MM.1S (cell line): ENCODE data around the gene CDH22.

Source experiments
- DNase-seq: peaks from one replicate; pipeline ENCODE4 v3.0.0-alpha.2; 2015
- H2AFZ ChIP-seq: fragments of 300-600 bp; sonication (generic); 2 replicates; pipeline ENCODE4 v1.6.0; 2016; ENCODE audit warnings: antibody characterized with exemption, low read length
- H3F3A ChIP-seq: fragments of 300-600 bp; sonication (generic); 2 replicates; pipeline ENCODE4 v1.6.1; 2016; ENCODE audit warnings: mild to moderate bottlenecking, antibody characterized with exemption, low read length, moderate library complexity, mixed read lengths; ENCODE audit not compliant: insufficient read depth
- H3K27ac ChIP-seq: fragments of 300-600 bp; sonication (generic); 2 replicates; pipeline ENCODE4 v1.5.1; 2016; ENCODE audit warnings: mild to moderate bottlenecking, low read length
- H3K27me3 ChIP-seq: fragments of 300-600 bp; sonication (generic); replicated peaks from 2 replicates; pipeline ENCODE4 v1.6.0; 2016; ENCODE audit warnings: low read length; ENCODE audit not compliant: insufficient read depth
- H3K36me3 ChIP-seq: fragments of 300-600 bp; sonication (generic); replicated peaks from 2 replicates; pipeline ENCODE4 v1.6.1; 2016; ENCODE audit warnings: mild to moderate bottlenecking, low read length, mixed read lengths; ENCODE audit not compliant: insufficient read depth
- H3K4me1 ChIP-seq: fragments of 300-600 bp; sonication (generic); 2 replicates; pipeline ENCODE4 v1.6.1; 2016; ENCODE audit warnings: low read length, mixed read lengths
- H3K4me2 ChIP-seq: fragments of 300-600 bp; sonication (generic); 2 replicates; pipeline ENCODE4 v1.6.0; 2016; ENCODE audit warnings: low read depth, low read length
- H3K4me3 ChIP-seq: fragments of 300-600 bp; sonication (generic); 2 replicates; pipeline ENCODE4 v1.5.1; 2016; ENCODE audit warnings: low read length, mixed read lengths
- H3K79me2 ChIP-seq: fragments of 300-600 bp; sonication (generic); 2 replicates; pipeline ENCODE4 v1.6.1; 2016; ENCODE audit warnings: mixed run types, low read length, mixed read lengths
- H3K9ac ChIP-seq: fragments of 300-600 bp; sonication (generic); 2 replicates; pipeline ENCODE4 v1.6.1; 2016; ENCODE audit warnings: low read length, mixed read lengths
- H3K9me2 ChIP-seq: fragments of 300-600 bp; sonication (generic); replicated peaks from 2 replicates; pipeline ENCODE4 v1.6.1; 2016; ENCODE audit warnings: mild to moderate bottlenecking, low read length, mixed read lengths; ENCODE audit not compliant: insufficient read depth
- H3K9me3 ChIP-seq: fragments of 300-600 bp; sonication (generic); replicated peaks from 2 replicates; pipeline ENCODE4 v1.6.1; 2016; ENCODE audit warnings: mild to moderate bottlenecking, low read length, mixed read lengths; ENCODE audit not compliant: insufficient read depth
- H4K20me1 ChIP-seq: fragments of 300-600 bp; sonication (generic); 2 replicates; pipeline ENCODE4 v1.6.1; 2016; ENCODE audit warnings: mild to moderate bottlenecking, low read length, moderate library complexity, mixed read lengths; ENCODE audit not compliant: insufficient read depth
- CTCF ChIP-seq: fragments of 300-600 bp; sonication (generic); IDR thresholded peaks from 2 replicates; pipeline ENCODE4 v1.5.1; 2016; ENCODE audit warnings: antibody characterized with exemption, low read length, mixed read lengths
- EZH2 ChIP-seq: fragments of 300-600 bp; sonication (generic); optimal IDR thresholded peaks from 2 replicates; pipeline ENCODE3; 2017; ENCODE audit warnings: low read depth, mild to moderate bottlenecking, antibody characterized with exemption, low read length, mixed read lengths
- EZH2phosphoT487 ChIP-seq: fragments of 300-600 bp; sonication (generic); IDR thresholded peaks from 2 replicates; pipeline ENCODE4 v1.6.1; 2018; ENCODE audit warnings: antibody characterized with exemption, low read length

CDH22 gene

GRCh38 chr20:46331611-46332361 is 23.5 kb upstream of the CDH22 start:
- no peak overlapping the region for H3K27ac ChIP-seq
- no peaks in the 10 kb centered on the region for H4K20me1 ChIP-seq
- no peak overlapping the region for H2AFZ ChIP-seq
- no peaks in the 10 kb centered on the region for H3K9me3 ChIP-seq
- H3K9ac ChIP-seq: no peak overlapping the region
- H3K27me3 ChIP-seq: peaks cover 82% of the 10 kb centered on the region
- no peaks in the 10 kb centered on the region for H3K36me3 ChIP-seq
- H3K79me2 ChIP-seq: no peaks in the 10 kb centered on the region
- TF ChIP-seq EZH2 (no peak), EZH2phosphoT487 (no peak), CTCF (no peak)
- no peak overlapping the region for H3K4me2 ChIP-seq
- no peaks in the 10 kb centered on the region for H3K9me2 ChIP-seq
- no peaks in the 10 kb centered on the region for H3F3A ChIP-seq
- H3K4me3 ChIP-seq: no peak overlapping the region
- no peak for DNase-seq
- H3K4me1 ChIP-seq: no peaks in the 10 kb centered on the region

- no peak overlapping the region for H2AFZ ChIP-seq
- no peaks in the 10 kb centered on the region for H3K79me2 ChIP-seq
- no peak for DNase-seq
- no peaks in the 10 kb centered on the region for H3K9me2 ChIP-seq
- H4K20me1 ChIP-seq: no peaks in the 10 kb centered on the region
- no peak for TF ChIP-seq EZH2phosphoT487
- TF ChIP-seq EZH2: no peak
- no peak for TF ChIP-seq CTCF
- H3F3A ChIP-seq: no peaks in the 10 kb centered on the region
- H3K9me3 ChIP-seq: no peaks in the 10 kb centered on the region
- H3K4me1 ChIP-seq: no peaks in the 10 kb centered on the region
- no peak overlapping the region for H3K27ac ChIP-seq
- peaks cover 87% of the 10 kb centered on the region for H3K27me3 ChIP-seq
- no peaks in the 10 kb centered on the region for H3K36me3 ChIP-seq
- no peak overlapping the region for H3K4me3 ChIP-seq
- H3K9ac ChIP-seq: no peak overlapping the region
- H3K4me2 ChIP-seq: no peak overlapping the region
Observed at GRCh38 chr20:46330831-46331371, 22.6 kb upstream of the CDH22 start.

GRCh38 chr20:46330072-46330763 is 21.9 kb upstream of the CDH22 start:
- Histone ChIP-seq H3K79me2 (no peaks in the 10 kb centered on the region), H4K20me1 (no peaks in the 10 kb centered on the region), H3K27ac (no peak overlapping the region), H3F3A (no peaks in the 10 kb centered on the region), H3K27me3 (peaks cover 92% of the 10 kb centered on the region), H3K4me1 (no peaks in the 10 kb centered on the region), H3K4me2 (no peak overlapping the region), H3K9me3 (no peaks in the 10 kb centered on the region), H3K4me3 (no peak overlapping the region), H3K36me3 (no peaks in the 10 kb centered on the region), H2AFZ (no peak overlapping the region), H3K9me2 (no peaks in the 10 kb centered on the region), H3K9ac (no peak overlapping the region)
- no peak for TF ChIP-seq CTCF
- TF ChIP-seq EZH2: no peak
- TF ChIP-seq EZH2phosphoT487: no peak
- DNase-seq: no peak
